ENCODE results near the gene G3BP2. TPM values are rescaled to one million over a fixed set of nuclear protein-coding genes. Genes with fewer than 3 reads are reported as not detected.

G3BP2 gene
- total and polyA plus RNA-seq, 2 of the 13 experiments (the other 11 are each of a cell fraction or from before 2014, with no cell fraction given), result 51.7 to 179 TPM

DNA sequence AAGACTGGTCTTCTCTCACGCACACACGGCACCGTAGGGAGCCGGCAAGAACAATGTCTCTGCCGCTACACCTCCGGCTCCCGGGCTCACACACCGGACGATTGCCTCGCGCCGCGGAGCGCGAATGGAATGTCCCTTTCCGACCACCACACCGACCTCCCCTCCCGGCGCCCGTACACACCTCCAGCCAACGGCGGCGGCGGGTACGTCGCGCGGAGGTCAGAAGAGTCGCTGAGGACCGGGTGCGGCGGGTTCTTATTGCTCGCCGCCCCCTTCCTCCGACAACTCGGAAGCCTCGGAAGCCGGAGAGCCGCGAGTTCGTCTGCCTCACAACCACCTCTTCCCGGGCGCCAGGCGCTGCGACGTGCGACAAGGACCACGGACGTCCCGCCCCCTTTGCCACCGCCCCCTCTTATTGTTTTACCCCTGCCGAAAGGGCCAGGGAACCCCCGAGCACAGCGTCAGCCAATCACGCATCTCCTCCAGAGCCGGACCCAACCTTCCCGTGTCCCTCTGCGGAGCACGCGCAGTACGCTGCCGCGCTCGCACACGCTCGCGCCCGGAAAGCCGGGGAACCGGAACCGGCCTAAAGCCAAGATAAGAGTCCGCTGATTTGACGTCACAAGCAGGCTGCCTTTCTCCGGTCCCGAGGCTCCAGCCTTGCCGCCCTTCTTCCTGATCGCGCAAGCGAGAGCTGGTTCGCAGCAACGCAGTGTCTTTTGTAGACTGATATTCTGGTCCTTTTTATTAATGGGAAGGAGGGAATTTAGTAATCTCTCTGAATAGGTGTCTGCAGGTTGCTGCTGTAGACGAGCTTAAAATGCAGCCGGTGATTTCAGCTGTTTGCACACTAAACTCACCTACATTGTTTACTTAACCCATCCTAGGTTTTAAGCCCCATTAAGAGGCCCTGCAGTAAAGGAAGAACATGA lies at the start of gene G3BP2 (continued):
- TF ChIP-seq, protein P1, sequence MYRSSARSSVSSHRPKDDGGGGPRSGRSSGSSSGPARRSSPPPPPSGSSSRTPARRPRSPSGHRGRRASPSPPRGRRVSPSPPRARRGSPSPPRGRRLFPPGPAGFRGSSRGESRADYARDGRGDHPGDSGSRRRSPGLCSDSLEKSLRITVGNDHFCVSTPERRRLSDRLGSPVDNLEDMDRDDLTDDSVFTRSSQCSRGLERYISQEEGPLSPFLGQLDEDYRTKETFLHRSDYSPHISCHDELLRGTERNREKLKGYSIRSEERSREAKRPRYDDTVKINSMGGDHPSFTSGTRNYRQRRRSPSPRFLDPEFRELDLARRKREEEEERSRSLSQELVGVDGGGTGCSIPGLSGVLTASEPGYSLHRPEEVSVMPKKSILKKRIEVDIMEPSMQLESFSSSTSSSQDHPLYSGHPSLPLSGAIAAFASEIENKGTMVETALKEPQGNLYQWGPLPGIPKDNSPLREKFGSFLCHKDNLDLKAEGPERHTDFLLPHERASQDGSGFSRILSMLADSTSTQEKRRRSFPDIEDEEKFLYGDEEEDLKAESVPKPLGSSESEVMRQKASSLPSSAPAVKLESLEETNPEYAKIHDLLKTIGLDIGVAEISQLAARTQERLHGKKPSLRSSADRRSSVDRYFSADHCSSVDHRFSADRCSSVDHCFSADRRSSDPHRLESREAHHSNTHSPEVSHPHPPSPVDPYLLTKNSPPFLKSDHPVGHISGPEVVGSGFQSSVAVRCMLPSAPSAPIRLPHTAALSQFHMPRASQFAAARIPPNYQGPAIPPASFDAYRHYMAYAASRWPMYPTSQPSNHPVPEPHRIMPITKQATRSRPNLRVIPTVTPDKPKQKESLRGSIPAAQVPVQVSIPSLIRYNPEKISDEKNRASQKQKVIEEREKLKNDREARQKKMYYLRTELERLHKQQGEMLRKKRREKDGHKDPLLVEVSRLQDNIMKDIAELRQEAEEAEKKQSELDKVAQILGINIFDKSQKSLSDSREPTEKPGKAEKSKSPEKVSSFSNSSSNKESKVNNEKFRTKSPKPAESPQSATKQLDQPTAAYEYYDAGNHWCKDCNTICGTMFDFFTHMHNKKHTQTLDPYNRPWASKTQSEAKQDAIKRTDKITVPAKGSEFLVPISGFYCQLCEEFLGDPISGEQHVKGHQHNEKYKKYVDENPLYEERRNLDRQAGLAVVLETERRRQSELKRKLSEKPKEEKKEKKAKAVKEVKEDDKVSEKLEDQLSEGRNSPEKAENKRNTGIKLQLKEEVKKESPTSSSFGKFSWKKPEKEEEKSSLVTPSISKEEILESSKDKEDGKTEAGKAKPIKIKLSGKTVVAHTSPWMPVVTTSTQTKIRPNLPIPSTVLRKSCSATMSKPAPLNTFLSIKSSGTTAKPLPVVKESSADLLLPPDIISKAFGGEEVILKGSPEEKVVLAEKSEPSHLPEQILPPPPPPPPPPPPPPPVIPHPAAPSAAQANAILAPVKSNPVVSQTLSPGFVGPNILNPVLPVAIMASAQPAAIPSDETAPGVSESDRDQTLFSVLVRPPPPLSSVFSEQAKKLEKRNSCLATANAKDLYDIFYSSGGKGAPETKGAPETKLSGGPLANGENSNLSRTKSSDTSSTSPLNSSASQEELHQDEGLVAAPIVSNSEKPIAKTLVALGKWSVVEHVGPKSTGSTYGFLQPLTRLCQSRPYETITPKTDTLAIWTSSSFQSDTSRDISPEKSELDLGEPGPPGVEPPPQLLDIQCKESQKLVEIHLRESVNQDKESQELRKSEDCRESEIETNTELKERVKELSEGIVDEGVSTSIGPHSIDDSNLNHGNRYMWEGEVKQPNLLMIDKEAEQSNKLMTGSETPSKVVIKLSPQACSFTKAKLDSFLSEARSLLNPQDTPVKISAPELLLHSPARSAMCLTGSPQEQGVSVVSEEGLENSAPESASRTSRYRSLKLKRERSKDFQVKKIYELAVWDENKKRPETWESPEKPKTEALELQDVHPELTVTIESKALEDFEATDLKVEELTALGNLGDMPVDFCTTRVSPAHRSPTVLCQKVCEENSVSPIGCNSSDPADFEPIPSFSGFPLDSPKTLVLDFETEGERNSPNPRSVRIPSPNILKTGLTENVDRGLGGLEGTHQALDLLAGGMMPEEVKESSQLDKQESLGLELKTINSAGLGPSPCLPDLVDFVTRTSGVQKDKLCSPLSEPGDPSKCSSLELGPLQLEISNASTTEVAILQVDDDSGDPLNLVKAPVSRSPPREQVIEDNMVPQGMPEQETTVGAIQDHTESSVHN (CRISPR knock-in tag; IDR thresholded peaks at IDR 0.05), result no peak; the same call in 1 of the 2 replicates
- TF ChIP-seq ZNF572 (CRISPR knock-in tag; IDR thresholded peaks at IDR 0.05), result no peak
- TF ChIP-seq KLF9 (CRISPR knock-in tag; IDR thresholded peaks at IDR 0.05; ENCODE audit: low read depth), result no peak; the same call in 1 of the 2 replicates
- no peak for TF ChIP-seq SETDB1 (CRISPR knock-in tag; IDR thresholded peaks at IDR 0.05; ENCODE audit: borderline replicate concordance)
- no peak for TF ChIP-seq TCF12 (IDR thresholded peaks at IDR 0.05)
- no peak for TF ChIP-seq TCF12 (CRISPR knock-in tag; IDR thresholded peaks at IDR 0.05)
- 0 out of 2 replicates have a peak, but pooled peaks have one; percentile 55 for TF ChIP-seq EEA1 (CRISPR knock-in tag; IDR thresholded peaks at IDR 0.05; ENCODE audit: borderline replicate concordance)
- TF ChIP-seq ZNF136 (CRISPR knock-in tag; IDR thresholded peaks at IDR 0.05; ENCODE audit: low read depth), result peak; percentile 90; the same call in 1 of the 2 replicates
- TF ChIP-seq ZNF746 (CRISPR knock-in tag; IDR thresholded peaks at IDR 0.05), result no peak
- 0 out of 2 replicates have a peak, but pooled peaks have one; percentile 32 for TF ChIP-seq RXRA (CRISPR knock-in tag; IDR thresholded peaks at IDR 0.05)
- TF ChIP-seq, protein P2, sequence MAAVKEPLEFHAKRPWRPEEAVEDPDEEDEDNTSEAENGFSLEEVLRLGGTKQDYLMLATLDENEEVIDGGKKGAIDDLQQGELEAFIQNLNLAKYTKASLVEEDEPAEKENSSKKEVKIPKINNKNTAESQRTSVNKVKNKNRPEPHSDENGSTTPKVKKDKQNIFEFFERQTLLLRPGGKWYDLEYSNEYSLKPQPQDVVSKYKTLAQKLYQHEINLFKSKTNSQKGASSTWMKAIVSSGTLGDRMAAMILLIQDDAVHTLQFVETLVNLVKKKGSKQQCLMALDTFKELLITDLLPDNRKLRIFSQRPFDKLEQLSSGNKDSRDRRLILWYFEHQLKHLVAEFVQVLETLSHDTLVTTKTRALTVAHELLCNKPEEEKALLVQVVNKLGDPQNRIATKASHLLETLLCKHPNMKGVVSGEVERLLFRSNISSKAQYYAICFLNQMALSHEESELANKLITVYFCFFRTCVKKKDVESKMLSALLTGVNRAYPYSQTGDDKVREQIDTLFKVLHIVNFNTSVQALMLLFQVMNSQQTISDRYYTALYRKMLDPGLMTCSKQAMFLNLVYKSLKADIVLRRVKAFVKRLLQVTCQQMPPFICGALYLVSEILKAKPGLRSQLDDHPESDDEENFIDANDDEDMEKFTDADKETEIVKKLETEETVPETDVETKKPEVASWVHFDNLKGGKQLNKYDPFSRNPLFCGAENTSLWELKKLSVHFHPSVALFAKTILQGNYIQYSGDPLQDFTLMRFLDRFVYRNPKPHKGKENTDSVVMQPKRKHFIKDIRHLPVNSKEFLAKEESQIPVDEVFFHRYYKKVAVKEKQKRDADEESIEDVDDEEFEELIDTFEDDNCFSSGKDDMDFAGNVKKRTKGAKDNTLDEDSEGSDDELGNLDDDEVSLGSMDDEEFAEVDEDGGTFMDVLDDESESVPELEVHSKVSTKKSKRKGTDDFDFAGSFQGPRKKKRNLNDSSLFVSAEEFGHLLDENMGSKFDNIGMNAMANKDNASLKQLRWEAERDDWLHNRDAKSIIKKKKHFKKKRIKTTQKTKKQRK (IDR thresholded peaks at IDR 0.05; ENCODE audit: low read length), result no peak
- peak; percentile 89; the same call in 1 of the 2 replicates for TF ChIP-seq NFATC3 (CRISPR knock-in tag; IDR thresholded peaks at IDR 0.05)
- no peak for TF ChIP-seq PCBP1 (IDR thresholded peaks at IDR 0.05; ENCODE audit: borderline replicate concordance, low read depth, low read length)
- peak; percentile 47; the same call in 1 of the 2 replicates for TF ChIP-seq ZNF335 (CRISPR knock-in tag; IDR thresholded peaks at IDR 0.05)
- TF ChIP-seq ZNF207 (IDR thresholded peaks at IDR 0.05; ENCODE audit: borderline replicate concordance), result no peak
- TF ChIP-seq CHD4 (IDR thresholded peaks at IDR 0.05; ENCODE audit: borderline replicate concordance, low read length), result no peak
- TF ChIP-seq GABPA (IDR thresholded peaks at IDR 0.05; ENCODE audit: low read depth, low read length), result peak; percentile 54
- TF ChIP-seq GABPA (CRISPR knock-in tag; IDR thresholded peaks at IDR 0.05; ENCODE audit: low read depth), result peak; percentile 89
- TF ChIP-seq ZNF7 (CRISPR knock-in tag; IDR thresholded peaks at IDR 0.05), result peak; percentile 99

Data from HepG2 (cell line).